ENCODE measurements around the gene MTCP1. TPM values are rescaled to one million over a fixed set of nuclear protein-coding genes. Genes with fewer than 3 reads are reported as not detected.

MTCP1 gene
- total and polyA plus RNA-seq, 9 of the 15 experiments (the other 6 are each of a cell fraction or from before 2014, with no cell fraction given), result 12.7 to 28.0 (median 22.9) TPM

- peak; percentile 93 to 95 for TF ChIP-seq FOXK2 (conservative IDR thresholded peaks at IDR 0.05 in 1 of 2, IDR thresholded peaks at IDR 0.05 in 1 of 2; ENCODE audit: low read depth in 2 of 2)
- TF ChIP-seq STAT5A (IDR thresholded peaks at IDR 0.05; ENCODE audit: borderline replicate concordance, low read length), result no peak
- no peak for TF ChIP-seq SLC30A9 (CRISPR knock-in tag; IDR thresholded peaks at IDR 0.05)
- peak; percentile 62 for TF ChIP-seq FIP1L1 (IDR thresholded peaks at IDR 0.05; ENCODE audit: low read depth, low read length, poor library complexity, severe bottlenecking)
- peak; percentile 54; the same call in 1 of the 2 replicates for TF ChIP-seq CBX1 (IDR thresholded peaks at IDR 0.05; ENCODE audit: low read depth)
- peak; percentile 75 for TF ChIP-seq ETS1 (conservative IDR thresholded peaks at IDR 0.05; ENCODE audit: control insufficient read depth, low read depth, low read length)
- peak; percentile 82; the same call in 1 of the 2 replicates for TF ChIP-seq MTA3 (IDR thresholded peaks at IDR 0.05; ENCODE audit: borderline replicate concordance)
- no peak for TF ChIP-seq ZBTB8A (IDR thresholded peaks at IDR 0.05; ENCODE audit: partially characterized antibody)
- TF ChIP-seq E2F3 (CRISPR knock-in tag; IDR thresholded peaks at IDR 0.05), result peak; percentile 71
- peak; percentile 92 for TF ChIP-seq CCNT2 (IDR thresholded peaks at IDR 0.05; ENCODE audit: borderline replicate concordance, extremely low read depth, insufficient read length, low read depth, low read length)
- TF ChIP-seq KDM4B (IDR thresholded peaks at IDR 0.05; ENCODE audit: borderline replicate concordance in 2 of 2, low read depth in 1 of 2), result 0 out of 4 replicates have a peak, but pooled peaks of 1 of the 2 experiments have one; percentile 14
- TF ChIP-seq RCOR1 (IDR thresholded peaks at IDR 0.05; ENCODE audit: borderline replicate concordance in 1 of 2, low read depth in 2 of 2, low read length in 2 of 2), result peak in 1 of 2 experiments; percentile 1; a peak in 2 of 4 replicates
- peak; percentile 20; the same call in 1 of the 2 replicates for TF ChIP-seq NKRF (IDR thresholded peaks at IDR 0.05; ENCODE audit: borderline replicate concordance)
- peak; percentile 48 for TF ChIP-seq TBP (optimal IDR thresholded peaks at IDR 0.05; ENCODE audit: low read depth, low read length)
- TF ChIP-seq CHD2 (IDR thresholded peaks at IDR 0.05; ENCODE audit: low read depth, low read length), result peak; percentile 91
- TF ChIP-seq KAT7 (CRISPR knock-in tag; IDR thresholded peaks at IDR 0.05; ENCODE audit: borderline replicate concordance), result peak; percentile 69; the same call in 1 of the 2 replicates
- TF ChIP-seq, protein P1, sequence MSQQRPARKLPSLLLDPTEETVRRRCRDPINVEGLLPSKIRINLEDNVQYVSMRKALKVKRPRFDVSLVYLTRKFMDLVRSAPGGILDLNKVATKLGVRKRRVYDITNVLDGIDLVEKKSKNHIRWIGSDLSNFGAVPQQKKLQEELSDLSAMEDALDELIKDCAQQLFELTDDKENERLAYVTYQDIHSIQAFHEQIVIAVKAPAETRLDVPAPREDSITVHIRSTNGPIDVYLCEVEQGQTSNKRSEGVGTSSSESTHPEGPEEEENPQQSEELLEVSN (IDR thresholded peaks at IDR 0.05; ENCODE audit: borderline replicate concordance in 1 of 2, extremely low read depth in 1 of 2, insufficient read depth in 1 of 2, insufficient read length in 1 of 2, low read depth in 1 of 2, low read length in 1 of 2, poor library complexity in 1 of 2, severe bottlenecking in 1 of 2), result peak; percentile 81 to 89
- peak; percentile 67; the same call in 1 of the 2 replicates for TF ChIP-seq KLF1 (tag; IDR thresholded peaks at IDR 0.05)
- TF ChIP-seq, protein P2, sequence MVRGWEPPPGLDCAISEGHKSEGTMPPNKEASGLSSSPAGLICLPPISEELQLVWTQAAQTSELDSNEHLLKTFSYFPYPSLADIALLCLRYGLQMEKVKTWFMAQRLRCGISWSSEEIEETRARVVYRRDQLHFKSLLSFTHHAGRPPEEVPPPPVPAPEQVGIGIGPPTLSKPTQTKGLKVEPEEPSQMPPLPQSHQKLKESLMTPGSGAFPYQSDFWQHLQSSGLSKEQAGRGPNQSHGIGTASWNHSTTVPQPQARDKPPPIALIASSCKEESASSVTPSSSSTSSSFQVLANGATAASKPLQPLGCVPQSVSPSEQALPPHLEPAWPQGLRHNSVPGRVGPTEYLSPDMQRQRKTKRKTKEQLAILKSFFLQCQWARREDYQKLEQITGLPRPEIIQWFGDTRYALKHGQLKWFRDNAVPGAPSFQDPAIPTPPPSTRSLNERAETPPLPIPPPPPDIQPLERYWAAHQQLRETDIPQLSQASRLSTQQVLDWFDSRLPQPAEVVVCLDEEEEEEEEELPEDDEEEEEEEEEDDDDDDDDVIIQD (CRISPR knock-in tag; IDR thresholded peaks at IDR 0.05), result no peak
- TF ChIP-seq CXXC5 (CRISPR knock-in tag; IDR thresholded peaks at IDR 0.05), result peak; percentile 91
Observed at GRCh38 chrX:155026727-155027508, 44.0 kb downstream of the MTCP1 start, which contains the start of gene FUNDC2 (continued).
